Endothelial cell of umbilical vein (primary cell): ENCODE measurements around the gene CAMTA1. TPM values are rescaled to one million over a fixed set of nuclear protein-coding genes. Genes with fewer than 3 reads are reported as not detected.

Experiments used
- BruUV-seq: library from RNA; stranded (reverse); fragments of 400-500 nt; replicated peaks from 2 replicates; lab custom pipeline; 2021; lab: Mats Ljungman, UMichigan
- CTCF ChIA-PET: fragments of 300-600, 350-600 bp; sonication (Branson Sonifier 250); formaldehyde crosslinking; loops from one replicate; lab custom pipeline; 2021; ENCODE audit warnings: antibody characterized with exemption, inconsistent platforms; lab: Charles Lee
- POLR2A ChIA-PET: fragments of 300-600, 350-600 bp; sonication (Branson Sonifier 250); formaldehyde crosslinking; loops from one replicate; lab custom pipeline; 2021; ENCODE audit warnings: antibody characterized with exemption, inconsistent platforms; lab: Charles Lee
- DNase-seq: peaks from one replicate; pipeline ENCODE4 v3.0.0-alpha.2; 2011; ENCODE audit warnings: low read depth, low spot score
- FAIRE-seq: peaks from 2 replicates; lab custom pipeline; 2011; peaks lifted over from hg19 to GRCh38; lab: Jason Lieb, UNC
- H2AFZ ChIP-seq: 2 replicates; pipeline ENCODE4 v1.6.0; 2012; ENCODE audit warnings: low read depth, low read length, control low read depth, inconsistent platforms
- H3K27ac ChIP-seq: 2 replicates; pipeline ENCODE4 v1.5.1; 2011; ENCODE audit warnings: low read depth, mild to moderate bottlenecking, control low read depth, low read length, moderate library complexity; ENCODE audit not compliant: insufficient read depth
- H3K27me3 ChIP-seq, 2 experiments: 2 replicates each; pipeline versions ENCODE4 v1.6.0 to v1.6.1; 2011; ENCODE audit warnings: low read length in 2 of 2, mixed read lengths in 1 of 2; ENCODE audit not compliant: control insufficient read depth in 2 of 2, insufficient read depth in 2 of 2
- H3K36me3 ChIP-seq, 2 experiments: 2 replicates in 1 of 2; 3 replicates in 1 of 2; pipeline ENCODE4 v1.5.1; 2011; ENCODE audit warnings: low read length in 2 of 2, mild to moderate bottlenecking in 1 of 2, moderate library complexity in 1 of 2; ENCODE audit not compliant: control insufficient read depth in 2 of 2, insufficient read depth in 2 of 2; ENCODE audit errors: extremely low read depth in 1 of 2
- H3K4me1 ChIP-seq: 3 replicates; pipeline ENCODE4 v1.5.1; 2011; ENCODE audit warnings: mild to moderate bottlenecking, low read length; ENCODE audit not compliant: control insufficient read depth, insufficient read depth; ENCODE audit errors: extremely low read depth
- H3K4me2 ChIP-seq: 2 replicates; pipeline ENCODE4 v1.6.1; 2011; ENCODE audit warnings: low read length, control low read depth, mixed read lengths; ENCODE audit not compliant: insufficient read depth
- H3K4me3 ChIP-seq, 3 experiments: fragments of 200-600 bp in 1 of 3; sonication (generic), shearing (Covaris generic) in 1 of 3; replicated peaks in 1 of 3; 2 replicates each; pipeline ENCODE4 v1.5.1; 2011 to 2016; ENCODE audit warnings: control low read depth in 3 of 3, low read length in 3 of 3, mild to moderate bottlenecking in 2 of 3, inconsistent platforms in 1 of 3, low read depth in 1 of 3, moderate library complexity in 1 of 3; ENCODE audit not compliant: insufficient read depth in 1 of 3
- H3K79me2 ChIP-seq: 2 replicates; pipeline ENCODE4 v1.6.0; 2012; ENCODE audit warnings: low read length, inconsistent platforms; ENCODE audit not compliant: control insufficient read depth, insufficient read depth
- H3K9ac ChIP-seq: replicated peaks from 2 replicates; pipeline ENCODE3; 2011; ENCODE audit warnings: low read length, control low read depth; ENCODE audit not compliant: insufficient read depth; ENCODE audit errors: extremely low read depth
- H3K9me1 ChIP-seq: replicated peaks from 3 replicates; pipeline ENCODE4 v1.6.0; 2011; ENCODE audit warnings: mild to moderate bottlenecking, low read length; ENCODE audit not compliant: control insufficient read depth, insufficient read depth; ENCODE audit errors: extremely low read depth
- H3K9me3 ChIP-seq: replicated peaks from 2 replicates; pipeline ENCODE4 v1.5.1; 2012; ENCODE audit warnings: low read length, inconsistent platforms; ENCODE audit not compliant: control insufficient read depth, insufficient read depth
- H4K20me1 ChIP-seq: replicated peaks from 2 replicates; pipeline ENCODE3; 2011; ENCODE audit warnings: mild to moderate bottlenecking, low read length; ENCODE audit not compliant: control insufficient read depth, insufficient read depth; ENCODE audit errors: extremely low read depth
- CTCF ChIP-seq, 2 donors: IDR thresholded peaks; 1 replicate in 1 of 2; 2 replicates in 1 of 2; pipeline ENCODE4 v1.5.1; 2011; ENCODE audit warnings: low read length in 2 of 2, mild to moderate bottlenecking in 2 of 2, moderate library complexity in 2 of 2, control low read depth in 1 of 2, inconsistent platforms in 1 of 2, low read depth in 1 of 2; ENCODE audit not compliant: insufficient read depth in 1 of 2; ENCODE audit errors: extremely low read depth in 1 of 2
- EZH2 ChIP-seq: IDR thresholded peaks from 2 replicates; pipeline ENCODE4 v1.6.1; 2012; ENCODE audit warnings: borderline replicate concordance, low read depth, mild to moderate bottlenecking, moderate library complexity, low read length, inconsistent platforms; ENCODE audit not compliant: severe bottlenecking
- FOS ChIP-seq: IDR thresholded peaks from 2 replicates; pipeline ENCODE4 v1.6.1; 2011; ENCODE audit warnings: mild to moderate bottlenecking, low read length, moderate library complexity, borderline replicate concordance; ENCODE audit not compliant: insufficient read depth
- GATA2 ChIP-seq: IDR thresholded peaks from 2 replicates; pipeline ENCODE4 v1.7.0; 2011; ENCODE audit warnings: low read depth, mild to moderate bottlenecking, moderate library complexity, mixed read lengths, low read length; ENCODE audit not compliant: insufficient read length, insufficient read depth
- JUN ChIP-seq: IDR thresholded peaks from 2 replicates; pipeline ENCODE4 v1.6.1; 2011; ENCODE audit warnings: borderline replicate concordance, low read depth; ENCODE audit not compliant: insufficient read length, insufficient read depth
- MAX ChIP-seq: IDR thresholded peaks from 2 replicates; pipeline ENCODE4 v1.6.1; 2011; ENCODE audit not compliant: insufficient read depth, insufficient read length
- MYC ChIP-seq: IDR thresholded peaks from one replicate; pipeline ENCODE4 v1.6.1; 2011; ENCODE audit warnings: mild to moderate bottlenecking, low read depth, low read length
- POLR2A ChIP-seq: IDR thresholded peaks from 2 replicates; pipeline ENCODE4 v1.6.1; 2012; ENCODE audit warnings: low read depth, mild to moderate bottlenecking, control low read depth, low read length
- POLR2AphosphoS5 ChIP-seq: IDR thresholded peaks from 2 replicates; pipeline ENCODE4 v1.6.1; 2012; ENCODE audit warnings: low read depth, mild to moderate bottlenecking, control low read depth, low read length, moderate library complexity; ENCODE audit not compliant: insufficient read depth
- dilution Hi-C: fragments of 300-500 bp; cut with MboI; formaldehyde crosslinking; loops from one replicate; pipeline ENCODE4 v1.15.0; 2019; ENCODE audit warnings: low sequenced_read_pairs; ENCODE audit not compliant: extremely low pct_ligation_motif_present
- intact Hi-C: fragments of 100-400 bp; cut with micrococcal nuclease; formaldehyde crosslinking; loops from one replicate; pipeline ENCODE4 v1.10.0; 2022
- polyA plus RNA-seq, 4 experiments: library from polyadenylated mRNA; depleted of rRNA in 3 of 4; stranded (reverse) in 3 of 4; unstranded in 1 of 4; fragments of >200 nt; gene quantifications; 2 replicates each; pipeline versions ENCODE4 v1.2.1 to v1.2.3, GENCODE V29; 2011 to 2012; ENCODE audit warnings: missing spikeins in 1 of 4
- total RNA-seq: library from RNA; stranded (reverse); gene quantifications from 2 replicates; pipeline ENCODE4 v1.2.3, GENCODE V29; 2021

The CAMTA1 gene
- total and polyA plus RNA-seq, 2 donors (not counting 3 experiments of a cell fraction or from before 2014, with no cell fraction given) = 50.8 to 92.7 TPM

- Histone ChIP-seq H3K9ac (no peak overlapping the region), H3K27me3 (no peaks in the 10 kb centered on the region), H3K27ac (no peak overlapping the region), H3K36me3 (no peaks in the 10 kb centered on the region), H3K4me1 (peaks cover 20% of the 10 kb centered on the region), H3K9me1 (no peaks in the 10 kb centered on the region), H3K4me3 (no peak overlapping the region), H4K20me1 (no peaks in the 10 kb centered on the region), H3K4me2 (no peak overlapping the region), H2AFZ (no peak overlapping the region), H3K79me2 (no peaks in the 10 kb centered on the region), H3K9me3 (no peaks in the 10 kb centered on the region)
- ChIA-PET POLR2A (no interaction called here), CTCF (no interaction called here)
- no TSS peak for BruUV-seq
- DNase-seq (no peak), FAIRE-seq (no peak)
- intact Hi-C loops = loop anchor here (5.0 kb wide), 2 partner anchors 163 to 592 kb away; no protein-coding TSS in a partner anchor
- TF ChIP-seq FOS (no peak), POLR2A (no peak), JUN (no peak), POLR2AphosphoS5 (no peak), MAX (no peak), MYC (no peak), GATA2 (no peak), EZH2 (no peak), CTCF (IDR thresholded peaks at IDR 0.05; ENCODE audit: extremely low read depth in 1 of 2, insufficient read depth in 1 of 2, low read depth in 1 of 2, low read length in 2 of 2) (no peak)
- dilution Hi-C loops = no loop called here
These were observed 589.4 kb downstream of the CAMTA1 start for GRCh38 chr1:7374563-7375160.
